Keratinocyte (primary cell): ENCODE measurements around the gene BNIP1. TPM values are rescaled to one million over a fixed set of nuclear protein-coding genes. Genes with fewer than 3 reads are reported as not detected.
A peak's percentile ranks its signal among the peaks of the same experiment; 100 is the strongest.

Experiments
- DNase-seq: peaks from one replicate; pipeline ENCODE4 v3.0.0-alpha.2; 2011; ENCODE audit warnings: low read depth, missing footprints, low spot score
- FAIRE-seq: peaks from 2 replicates; lab custom pipeline; 2011; peaks lifted over from hg19 to GRCh38; lab: Jason Lieb, UNC
- H2AFZ ChIP-seq: 2 replicates; pipeline ENCODE4 v1.6.0; 2012; ENCODE audit warnings: low read length, control low read depth, inconsistent platforms; ENCODE audit not compliant: control insufficient read depth
- H3K27ac ChIP-seq: 2 replicates; pipeline ENCODE4 v1.5.1; 2011; ENCODE audit warnings: low read length; ENCODE audit not compliant: control insufficient read depth, insufficient read depth
- H3K27me3 ChIP-seq: 3 replicates; pipeline ENCODE4 v1.6.0; 2011; ENCODE audit warnings: low read length; ENCODE audit not compliant: control insufficient read depth, insufficient read depth; ENCODE audit errors: extremely low read depth
- H3K36me3 ChIP-seq, 2 experiments: 2 replicates in 1 of 2; 3 replicates in 1 of 2; pipeline ENCODE4 v1.5.1; 2011; ENCODE audit warnings: low read length in 2 of 2, mild to moderate bottlenecking in 1 of 2; ENCODE audit not compliant: control insufficient read depth in 2 of 2, insufficient read depth in 2 of 2; ENCODE audit errors: extremely low read depth in 1 of 2
- H3K4me1 ChIP-seq: 3 replicates; pipeline ENCODE4 v1.5.1; 2011; ENCODE audit warnings: low read length; ENCODE audit not compliant: control insufficient read depth, insufficient read depth; ENCODE audit errors: extremely low read depth
- H3K4me2 ChIP-seq: 3 replicates; pipeline ENCODE4 v1.6.0; 2011; ENCODE audit warnings: low read depth, low read length; ENCODE audit not compliant: control insufficient read depth, insufficient read depth; ENCODE audit errors: extremely low read depth
- H3K4me3 ChIP-seq, 3 experiments: fragments of 200-600 bp in 1 of 3; sonication (generic) in 1 of 3; 2 replicates in 2 of 3; 3 replicates in 1 of 3; pipeline ENCODE4 v1.5.1; 2011 to 2016; ENCODE audit warnings: low read length in 3 of 3, mild to moderate bottlenecking in 3 of 3, control low read depth in 2 of 3, inconsistent platforms in 1 of 3, low read depth in 1 of 3, mixed read lengths in 1 of 3, mixed run types in 1 of 3, moderate library complexity in 1 of 3; ENCODE audit not compliant: control insufficient read depth in 2 of 3, insufficient read depth in 2 of 3; ENCODE audit errors: extremely low read depth in 1 of 3
- H3K79me2 ChIP-seq: 2 replicates; pipeline ENCODE4 v1.6.0; 2012; ENCODE audit warnings: low read length; ENCODE audit not compliant: control insufficient read depth, insufficient read depth
- H3K9ac ChIP-seq: 3 replicates; pipeline ENCODE4 v1.6.0; 2011; ENCODE audit warnings: low read length; ENCODE audit not compliant: control insufficient read depth, insufficient read depth; ENCODE audit errors: extremely low read depth
- H3K9me1 ChIP-seq: 3 replicates; pipeline ENCODE4 v1.6.0; 2011; ENCODE audit warnings: low read length; ENCODE audit not compliant: control insufficient read depth, insufficient read depth; ENCODE audit errors: extremely low read depth
- H3K9me3 ChIP-seq: 2 replicates; pipeline ENCODE4 v1.5.1; 2012; ENCODE audit warnings: low read depth, low read length; ENCODE audit not compliant: control insufficient read depth
- H4K20me1 ChIP-seq: 3 replicates; pipeline ENCODE4 v1.6.0; 2011; ENCODE audit warnings: low read length; ENCODE audit not compliant: control insufficient read depth, insufficient read depth; ENCODE audit errors: extremely low read depth
- CTCF ChIP-seq, 3 experiments: IDR thresholded peaks in 1 of 3; conservative IDR thresholded peaks in 1 of 3; optimal IDR thresholded peaks in 1 of 3; 2 replicates in 2 of 3; 3 replicates in 1 of 3; pipeline versions ENCODE3 to v1.5.1; 2011; ENCODE audit warnings: low read length in 3 of 3, mild to moderate bottlenecking in 3 of 3, moderate library complexity in 2 of 3, control low read depth in 1 of 3, inconsistent platforms in 1 of 3; ENCODE audit not compliant: insufficient read depth in 2 of 3; ENCODE audit errors: extremely low read depth in 1 of 3
- EZH2 ChIP-seq: IDR thresholded peaks from one replicate; pipeline ENCODE4 v1.6.1; 2012; ENCODE audit warnings: inconsistent platforms, mild to moderate bottlenecking, low read length, moderate library complexity
- dilution Hi-C: fragments of 300-500 bp; cut with MboI; formaldehyde crosslinking; loops from one replicate; pipeline ENCODE4 v1.7.0; 2020; ENCODE audit warnings: low sequenced_read_pairs; ENCODE audit not compliant: extremely low pct_ligation_motif_present
- polyA minus RNA-seq, 3 experiments: library from RNA; depleted of rRNA, polyadenylated mRNA; stranded (reverse); fragments of >200 nt; gene quantifications; 1 replicate in 1 of 3; 2 replicates in 1 of 3; 3 replicates in 1 of 3; pipeline ENCODE4 v1.2.3, GENCODE V29; 2011
- polyA plus RNA-seq, 5 experiments: library from polyadenylated mRNA; depleted of rRNA in 3 of 5; stranded (reverse) in 3 of 5; stranded (forward) in 1 of 5; unstranded in 1 of 5; fragments of >200 nt; gene quantifications; 1 replicate in 1 of 5; 2 replicates in 3 of 5; 3 replicates in 1 of 5; pipeline versions ENCODE4 v1.2.1 to v1.2.3, GENCODE V29; 2011 to 2012; ENCODE audit warnings: missing spikeins in 2 of 5, low read depth in 1 of 5, low replicate concordance in 1 of 5

The BNIP1 gene
- polyA plus RNA-seq, result 14.1 to 18.2 TPM (median 14.3 TPM) in 3 replicates
- polyA plus RNA-seq (2011; ENCODE audit: low read depth), result 6.1 TPM
- 10.8 and 13.4 TPM in 2 replicates for polyA plus RNA-seq (2011; cell fraction: cytosol; rRNA removed)
- 20.4 and 20.8 TPM in 2 replicates for polyA plus RNA-seq (2011; cell fraction: nucleus; rRNA removed)
- 9.7 and 11.7 TPM in 2 replicates for polyA plus RNA-seq (2012; ENCODE audit: low replicate concordance)
- polyA minus RNA-seq, result 4.8 to 7.9 TPM (median 6.2 TPM) in 3 replicates
- polyA minus RNA-seq (2011; cell fraction: cytosol; rRNA and poly(A)+ RNA removed), result 4.4 TPM
- polyA minus RNA-seq (2011; cell fraction: nucleus; rRNA and poly(A)+ RNA removed), result 2.1 and 3.3 TPM in 2 replicates

- DNase-seq, result peak; percentile 79
- Histone ChIP-seq H3K36me3 (peaks cover 5 to 6% of the 10 kb centered on the region in 2 experiments), H3K9ac (peak within 1 kb of the TSS; percentile 95), H3K9me1 (no peaks in the 10 kb centered on the region), H3K27me3 (no peaks in the 10 kb centered on the region), H3K4me2 (peak within 1 kb of the TSS; percentile 99), H3K4me1 (no peaks in the 10 kb centered on the region), H4K20me1 (no peaks in the 10 kb centered on the region), H2AFZ (peak within 1 kb of the TSS; percentile 99), H3K9me3 (no peaks in the 10 kb centered on the region), H3K79me2 (no peaks in the 10 kb centered on the region), H3K4me3 (peak within 1 kb of the TSS; percentile 89 to 98 (median 94)), H3K27ac (peak within 1 kb of the TSS; percentile 97)
- dilution Hi-C loops, result no loop called here
- peak; percentile 64 for FAIRE-seq
- TF ChIP-seq CTCF (optimal IDR thresholded peaks at IDR 0.05 in 1 of 3, IDR thresholded peaks at IDR 0.05 in 1 of 3, conservative IDR thresholded peaks at IDR 0.05 in 1 of 3; ENCODE audit: extremely low read depth in 1 of 3, insufficient read depth in 2 of 3, low read length in 3 of 3) (peak; percentile 97 to 98 (median 97)), EZH2 (no peak)
Observed at GRCh38 chr5:173144200-173145176, at the start of gene BNIP1. Gene BNIP1 (plus strand): TSS chr5:173144531. CDS start chr5:173144546, 15 bp downstream.

- no peak overlapping the region for H3K4me3 ChIP-seq
- no peak overlapping the region for H3K27ac ChIP-seq
- dilution Hi-C loops, result no loop called here
- no peak overlapping the region for H2AFZ ChIP-seq
- no peak for DNase-seq
- no peaks in the 10 kb centered on the region for H3K9me3 ChIP-seq
- no peaks in the 10 kb centered on the region for H3K79me2 ChIP-seq
- TF ChIP-seq EZH2 (no peak), CTCF (optimal IDR thresholded peaks at IDR 0.05 in 1 of 3, IDR thresholded peaks at IDR 0.05 in 1 of 3, conservative IDR thresholded peaks at IDR 0.05 in 1 of 3; ENCODE audit: extremely low read depth in 1 of 3, insufficient read depth in 2 of 3, low read length in 3 of 3) (no peak)
- no peak overlapping the region for H3K4me2 ChIP-seq
- no peak for FAIRE-seq
- H3K9ac ChIP-seq, result no peak overlapping the region
- no peaks in the 10 kb centered on the region for H3K36me3 ChIP-seq
- H3K4me1 ChIP-seq, result peaks cover 7% of the 10 kb centered on the region
- no peaks in the 10 kb centered on the region for H3K27me3 ChIP-seq
- no peaks in the 10 kb centered on the region for H3K9me1 ChIP-seq
- no peaks in the 10 kb centered on the region for H4K20me1 ChIP-seq
Observed at GRCh38 chr5:173098787-173099186, 45.5 kb upstream of the BNIP1 start.
